HG02885 (cell line): ENCODE measurements around the gene NR6A1.

Source experiments
- ATAC-seq: cut with Tn5 transposase; IDR thresholded peaks from one replicate; pipeline ENCODE4 v1.9.1; 2021; ENCODE audit warnings: mild to moderate bottlenecking; ENCODE audit not compliant: unreplicated experiment, poor library complexity

The NR6A1 gene

GRCh38 chr9:124665391-124666058, 105.6 kb downstream of the NR6A1 start:
- no peak for ATAC-seq

DNA sequence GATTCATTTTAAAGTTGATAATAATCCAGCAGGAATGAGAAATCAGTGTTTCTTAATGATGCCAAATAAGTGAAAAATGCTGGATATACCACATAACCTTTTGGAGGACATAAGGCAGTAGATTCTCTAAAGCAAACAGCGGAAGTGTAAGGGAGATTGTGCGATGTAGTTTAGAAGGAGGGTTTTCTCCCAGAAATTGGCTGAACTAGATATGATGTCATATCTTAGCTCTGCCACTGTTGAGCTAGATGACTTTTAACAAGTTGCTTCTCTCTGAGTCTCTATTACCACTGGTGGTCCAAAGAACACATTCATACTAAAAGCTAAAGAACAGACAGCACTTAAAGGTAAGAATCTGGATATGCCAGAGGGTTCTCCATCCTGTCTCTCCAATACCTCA, 107.0 kb downstream of the NR6A1 start:
- no peak for ATAC-seq

DNA sequence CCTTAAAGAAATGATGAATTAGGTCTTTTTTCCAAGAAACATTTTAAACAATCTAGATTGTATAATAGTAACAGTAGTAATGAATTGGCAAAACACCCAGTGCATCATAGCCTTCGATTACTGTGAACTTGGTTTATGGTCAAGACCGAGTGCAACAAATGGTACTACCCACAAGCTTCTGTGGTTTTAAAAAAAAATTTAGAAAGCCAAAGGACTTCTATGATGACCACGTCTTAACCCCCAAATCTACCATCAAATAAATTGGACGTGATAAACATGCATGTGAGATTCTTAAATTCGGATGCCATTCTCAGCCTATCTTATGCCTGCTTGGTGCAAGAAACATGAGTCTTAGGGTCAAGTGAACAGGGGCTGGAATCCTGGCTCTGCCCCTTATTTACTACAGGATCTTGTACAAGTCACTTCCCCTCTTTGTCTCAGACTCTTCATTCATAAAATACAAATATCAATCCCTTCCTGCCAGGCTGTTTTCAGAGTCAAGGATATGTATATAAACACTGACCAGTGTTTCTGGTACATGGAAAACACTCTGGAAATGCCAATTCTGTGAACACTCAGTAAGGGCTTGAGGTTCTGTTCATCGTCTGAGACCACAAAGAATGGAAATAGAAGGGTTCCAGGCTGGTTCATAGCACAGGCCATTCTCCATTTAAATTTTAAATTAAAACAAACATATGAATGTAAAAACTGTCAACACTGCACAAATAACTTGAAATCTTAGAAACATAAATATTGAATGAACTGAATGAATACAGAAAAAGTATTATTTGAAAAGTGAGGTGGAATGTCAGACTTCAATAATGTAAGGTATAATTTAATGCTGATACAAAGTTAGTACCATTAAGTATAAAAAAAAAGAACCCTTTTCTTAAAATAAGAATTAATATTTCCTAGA, 107.8 kb downstream of the NR6A1 start:
- ATAC-seq, result no peak

- no peak for ATAC-seq
Measured at GRCh38 chr9:124662561-124662960, 108.5 kb downstream of the NR6A1 start.

- ATAC-seq, result no peak
Measured at GRCh38 chr9:124661271-124661670, 109.8 kb downstream of the NR6A1 start.

GRCh38 chr9:124660341-124660801, 110.7 kb downstream of the NR6A1 start:
- ATAC-seq, result no peak

- peak; percentile 46 for ATAC-seq
Measured at GRCh38 chr9:124659099-124659659, 111.9 kb downstream of the NR6A1 start.

DNA sequence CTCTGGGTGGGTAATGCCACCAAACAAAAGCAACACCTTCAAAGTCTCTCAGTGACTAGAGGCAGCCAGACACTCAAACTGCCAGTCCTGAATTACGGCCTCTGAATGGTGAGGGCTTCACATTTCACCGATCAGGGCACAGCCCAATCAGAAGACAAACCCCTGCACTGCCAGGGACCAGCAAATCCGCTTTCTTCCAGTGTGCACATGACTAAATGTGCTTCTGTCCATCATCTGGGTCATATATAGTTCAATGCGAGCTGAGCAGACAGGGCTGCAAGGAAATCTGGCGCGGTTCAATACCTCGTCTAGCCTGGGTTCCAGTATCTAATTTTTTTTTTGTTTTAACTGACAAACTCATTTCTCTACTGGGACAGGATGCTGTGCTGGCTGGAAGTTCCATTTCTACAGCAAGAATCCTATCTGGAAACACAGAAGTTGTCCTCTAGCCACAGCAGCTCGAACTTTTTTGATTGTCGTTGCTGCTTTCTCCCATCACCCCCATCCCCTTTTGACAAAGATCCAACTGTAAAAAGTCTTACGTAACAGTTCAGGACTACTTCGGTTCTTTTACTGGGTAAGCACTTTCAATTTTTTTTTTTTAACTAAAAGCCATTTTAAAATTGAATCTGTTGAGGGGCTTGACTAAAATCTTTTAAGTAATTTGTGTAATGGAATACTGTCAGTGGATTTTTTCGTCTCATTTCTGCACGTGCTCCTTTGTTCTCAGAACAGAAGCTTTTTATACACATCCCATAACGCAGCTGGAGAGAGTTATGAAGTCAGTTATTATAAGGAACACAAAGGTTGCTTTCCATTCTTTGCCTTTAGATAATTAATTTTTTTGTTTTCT, 112.7 kb downstream of the NR6A1 start:
- ATAC-seq, result peak; percentile 88

DNA sequence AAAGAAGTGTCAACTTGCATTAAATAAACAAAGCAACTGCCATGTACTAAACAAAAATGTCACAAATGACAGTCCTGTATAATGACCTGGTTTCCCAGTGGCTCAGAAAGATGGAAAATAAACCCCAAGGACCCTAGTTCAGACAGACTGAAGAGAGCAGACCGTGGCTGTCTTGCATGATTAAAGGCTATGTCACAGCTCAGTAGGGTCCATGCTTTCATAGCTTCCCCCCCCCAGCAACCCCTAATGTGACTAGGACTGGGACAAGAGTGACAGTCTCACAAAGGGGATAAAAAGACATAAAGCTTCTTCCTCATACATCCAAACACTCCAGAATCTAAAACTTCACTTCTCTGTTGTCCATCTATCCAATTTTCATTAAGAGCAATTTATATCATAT, 113.6 kb downstream of the NR6A1 start:
- no peak for ATAC-seq

DNA sequence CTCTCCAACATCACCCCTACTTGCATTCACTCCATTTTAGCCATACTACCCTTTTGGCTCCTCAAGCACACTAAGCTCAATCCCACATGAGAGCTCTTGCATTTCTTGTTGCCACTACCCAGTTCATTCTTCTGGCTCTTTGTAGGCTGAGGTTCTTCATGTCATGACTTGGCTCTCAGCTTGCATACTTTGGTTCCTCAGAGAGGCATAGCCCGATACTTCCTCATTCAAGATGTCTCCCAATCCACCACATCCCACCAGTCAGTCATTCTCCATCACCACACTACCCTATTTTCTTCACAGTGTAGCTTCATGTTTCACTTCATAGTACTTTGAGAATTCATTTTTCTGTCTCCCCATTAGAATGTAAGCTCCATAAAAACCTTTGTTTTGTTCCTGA, 116.7 kb downstream of the NR6A1 start:
- ATAC-seq, result no peak

DNA sequence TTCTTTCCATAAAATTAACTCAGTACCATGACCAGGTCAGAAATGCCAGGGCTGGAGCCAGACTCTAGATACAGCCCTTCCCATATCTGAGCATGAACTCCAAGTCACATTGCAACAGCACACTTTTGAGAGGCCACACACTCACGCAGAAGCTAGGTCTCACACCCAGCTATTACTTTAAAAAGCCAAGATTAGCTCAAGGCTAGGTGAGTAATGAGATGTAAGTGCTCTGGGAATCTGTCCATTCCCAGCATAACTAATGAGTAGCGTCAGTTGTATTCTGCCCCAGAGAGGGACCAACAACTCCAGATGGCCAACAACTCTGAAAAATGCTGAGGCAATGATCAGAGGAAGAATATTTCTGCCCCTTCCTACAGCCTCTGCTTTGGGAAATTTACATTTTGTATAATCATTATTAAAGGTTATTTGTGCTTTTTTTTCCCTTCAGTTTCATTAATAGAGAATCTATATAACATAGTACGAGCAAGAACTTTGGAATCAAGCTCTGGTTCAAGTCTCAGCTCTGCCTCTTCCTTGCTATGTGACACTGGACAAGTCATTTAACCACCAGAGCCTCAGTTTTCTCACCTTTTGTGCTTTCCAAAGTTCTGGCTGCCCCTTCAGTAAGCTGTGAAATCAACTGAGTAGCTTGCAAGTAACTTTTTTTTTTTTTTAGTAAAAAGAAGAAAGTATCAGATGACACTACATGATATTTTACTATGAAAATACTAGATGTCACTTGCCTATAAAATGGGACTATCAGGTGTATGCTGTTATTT, 118.3 kb downstream of the NR6A1 start:
- no peak for ATAC-seq

GRCh38 chr9:124652203-124652602, 118.9 kb downstream of the NR6A1 start:
- ATAC-seq, result no peak

- ATAC-seq, result no peak
Measured at GRCh38 chr9:124645274-124645673, 125.8 kb downstream of the NR6A1 start.

DNA sequence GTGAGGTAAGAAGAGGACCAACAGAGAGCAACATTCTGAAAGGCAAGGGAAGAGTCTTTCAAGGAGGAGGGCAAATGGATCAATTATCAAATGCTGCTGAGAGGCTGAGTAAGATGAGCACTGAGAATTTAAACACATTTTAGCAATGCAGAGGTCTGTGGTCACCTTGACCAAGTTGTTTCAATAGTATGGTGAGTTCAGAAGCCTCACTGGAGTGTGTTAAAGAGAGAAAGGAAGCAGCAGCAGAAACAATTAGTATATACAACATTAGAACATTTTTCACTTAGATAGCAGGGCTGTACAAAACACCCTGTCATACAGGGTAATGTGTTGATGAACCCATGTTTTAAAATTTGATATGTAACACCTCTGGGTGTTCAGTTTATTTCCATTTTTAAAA, 131.5 kb downstream of the NR6A1 start:
- ATAC-seq, result no peak

DNA sequence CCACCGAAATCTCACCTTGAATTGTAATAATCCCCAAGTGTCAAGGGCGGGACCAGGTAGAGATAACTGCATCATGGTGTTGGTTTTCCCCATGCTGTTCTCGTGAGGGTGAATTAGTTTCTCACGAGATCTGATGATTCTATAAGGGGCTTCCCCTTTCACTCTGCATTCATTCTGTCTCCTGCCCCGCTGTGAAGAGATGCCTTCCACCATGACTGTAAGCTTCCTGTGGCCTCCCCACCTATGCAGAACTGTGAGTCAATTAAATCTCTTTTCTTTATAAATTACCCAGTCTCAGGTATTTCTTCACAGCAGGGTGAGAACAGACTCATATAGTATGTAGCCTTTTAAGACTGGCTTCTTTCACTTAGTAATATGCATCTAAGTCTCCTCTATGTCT, 135.8 kb downstream of the NR6A1 start:
- no peak for ATAC-seq

- no peak for ATAC-seq
Measured at GRCh38 chr9:124632077-124632621, 139.0 kb downstream of the NR6A1 start.

- no peak for ATAC-seq
Measured at GRCh38 chr9:124631326-124631725, 139.8 kb downstream of the NR6A1 start.

GRCh38 chr9:124629600-124629999, 141.5 kb downstream of the NR6A1 start:
- ATAC-seq, result no peak

- no peak for ATAC-seq
Measured at GRCh38 chr9:124628741-124629140, 142.4 kb downstream of the NR6A1 start.
